VCaP (cell line): ENCODE data around the gene SPACA4.
"Not testable (repeated sequence)": the region's sequence is repeated elsewhere in the genome, so short reads cannot be mapped to it uniquely, and the experiment has no call there.

ENCODE experiments used
- H3K27ac ChIP-seq: fragments of 450-650 bp; 2 replicates; pipeline ENCODE4 v1.5.1; 2017
- CTCF ChIP-seq: fragments of 450-650 bp; conservative IDR thresholded peaks from 2 replicates; pipeline ENCODE4 v1.5.1; 2017; ENCODE audit warnings: mild to moderate bottlenecking, moderate library complexity

SPACA4 gene

GRCh38 chr19:48569814-48570213 lies 36.7 kb upstream of the SPACA4 start:
- H3K27ac ChIP-seq = peak overlapping the region; percentile 72; the same call in 1 of the 2 replicates
- TF ChIP-seq CTCF = no peak

- no peak for TF ChIP-seq CTCF
- H3K27ac ChIP-seq = peak overlapping the region; percentile 72
Observed at GRCh38 chr19:48571378-48572162, 35.0 kb upstream of the SPACA4 start.

- TF ChIP-seq CTCF = no peak
- H3K27ac ChIP-seq = peak overlapping the region; percentile 72
Observed at GRCh38 chr19:48573163-48573505, 33.4 kb upstream of the SPACA4 start.

GRCh38 chr19:48575931-48576622 lies 30.5 kb upstream of the SPACA4 start:
- no peak overlapping the region for H3K27ac ChIP-seq
- no peak for TF ChIP-seq CTCF

GRCh38 chr19:48577908-48578307 lies 28.6 kb upstream of the SPACA4 start:
- not testable (repeated sequence) for H3K27ac ChIP-seq

- H3K27ac ChIP-seq = no peak overlapping the region
- TF ChIP-seq CTCF = no peak
Observed at GRCh38 chr19:48578891-48579290, 27.7 kb upstream of the SPACA4 start.

GRCh38 chr19:48582168-48582567 lies 24.4 kb upstream of the SPACA4 start:
- H3K27ac ChIP-seq = no peak overlapping the region

More at GRCh38 chr19:48582168-48582567, 24.4 kb upstream of the SPACA4 start:
- no peak for TF ChIP-seq CTCF
